ENCODE data around the gene GNAT1.

DNA sequence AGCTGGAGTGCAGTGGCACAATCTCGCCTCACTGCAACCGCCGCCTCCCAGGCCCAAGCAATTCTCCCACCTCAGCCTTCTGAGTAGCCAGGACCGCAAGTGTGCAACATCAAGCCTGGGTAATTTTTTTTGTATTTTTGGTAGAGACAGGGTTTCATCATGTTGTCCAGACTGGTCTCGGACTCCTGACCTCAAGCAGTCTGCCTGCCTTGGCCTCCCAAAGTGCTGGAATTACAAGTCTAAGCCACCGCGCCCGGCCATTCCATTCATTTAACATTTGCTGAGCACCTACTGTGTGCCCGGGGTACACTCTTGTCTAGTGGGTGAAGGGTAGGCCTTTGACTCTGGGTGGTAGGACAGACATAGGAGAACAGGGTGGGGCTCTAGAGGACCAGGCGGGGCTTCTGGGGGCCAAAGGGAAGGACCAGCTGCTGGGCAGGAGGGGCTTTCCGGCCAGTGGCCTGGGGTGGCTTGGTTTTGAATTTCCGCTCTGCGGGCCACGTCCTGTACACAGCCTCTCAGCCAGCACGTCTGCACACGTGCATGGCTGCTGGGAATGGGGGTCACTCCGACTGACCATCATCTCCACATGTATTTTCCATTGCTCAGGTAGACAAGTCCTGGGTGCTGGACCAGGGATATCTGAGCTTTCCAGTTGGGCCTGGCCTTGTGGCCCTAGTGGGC lies 16.1 kb downstream of the GNAT1 start:
- TF ChIP-seq E2F6 (IDR thresholded peaks at IDR 0.05; ENCODE audit: borderline replicate concordance, low read depth): no peak
- TF ChIP-seq CEBPB (IDR thresholded peaks at IDR 0.05): no peak
- TF ChIP-seq, protein P1, sequence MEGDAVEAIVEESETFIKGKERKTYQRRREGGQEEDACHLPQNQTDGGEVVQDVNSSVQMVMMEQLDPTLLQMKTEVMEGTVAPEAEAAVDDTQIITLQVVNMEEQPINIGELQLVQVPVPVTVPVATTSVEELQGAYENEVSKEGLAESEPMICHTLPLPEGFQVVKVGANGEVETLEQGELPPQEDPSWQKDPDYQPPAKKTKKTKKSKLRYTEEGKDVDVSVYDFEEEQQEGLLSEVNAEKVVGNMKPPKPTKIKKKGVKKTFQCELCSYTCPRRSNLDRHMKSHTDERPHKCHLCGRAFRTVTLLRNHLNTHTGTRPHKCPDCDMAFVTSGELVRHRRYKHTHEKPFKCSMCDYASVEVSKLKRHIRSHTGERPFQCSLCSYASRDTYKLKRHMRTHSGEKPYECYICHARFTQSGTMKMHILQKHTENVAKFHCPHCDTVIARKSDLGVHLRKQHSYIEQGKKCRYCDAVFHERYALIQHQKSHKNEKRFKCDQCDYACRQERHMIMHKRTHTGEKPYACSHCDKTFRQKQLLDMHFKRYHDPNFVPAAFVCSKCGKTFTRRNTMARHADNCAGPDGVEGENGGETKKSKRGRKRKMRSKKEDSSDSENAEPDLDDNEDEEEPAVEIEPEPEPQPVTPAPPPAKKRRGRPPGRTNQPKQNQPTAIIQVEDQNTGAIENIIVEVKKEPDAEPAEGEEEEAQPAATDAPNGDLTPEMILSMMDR (IDR thresholded peaks at IDR 0.05): no peak
- no peak for TF ChIP-seq RAD21 (conservative IDR thresholded peaks at IDR 0.05 in 1 of 2, IDR thresholded peaks at IDR 0.05 in 1 of 2)
- TF ChIP-seq RCOR1 (IDR thresholded peaks at IDR 0.05; ENCODE audit: low read depth, low read length): no peak
